ENCODE data around the gene PDIK1L. TPM values are rescaled to one million over a fixed set of nuclear protein-coding genes. Genes with fewer than 3 reads are reported as not detected.

The PDIK1L gene
- total and polyA plus RNA-seq, 9 of the 15 experiments (the other 6 are each of a cell fraction or from before 2014, with no cell fraction given), result 12.8 to 30.2 (median 21.5) TPM

DNA sequence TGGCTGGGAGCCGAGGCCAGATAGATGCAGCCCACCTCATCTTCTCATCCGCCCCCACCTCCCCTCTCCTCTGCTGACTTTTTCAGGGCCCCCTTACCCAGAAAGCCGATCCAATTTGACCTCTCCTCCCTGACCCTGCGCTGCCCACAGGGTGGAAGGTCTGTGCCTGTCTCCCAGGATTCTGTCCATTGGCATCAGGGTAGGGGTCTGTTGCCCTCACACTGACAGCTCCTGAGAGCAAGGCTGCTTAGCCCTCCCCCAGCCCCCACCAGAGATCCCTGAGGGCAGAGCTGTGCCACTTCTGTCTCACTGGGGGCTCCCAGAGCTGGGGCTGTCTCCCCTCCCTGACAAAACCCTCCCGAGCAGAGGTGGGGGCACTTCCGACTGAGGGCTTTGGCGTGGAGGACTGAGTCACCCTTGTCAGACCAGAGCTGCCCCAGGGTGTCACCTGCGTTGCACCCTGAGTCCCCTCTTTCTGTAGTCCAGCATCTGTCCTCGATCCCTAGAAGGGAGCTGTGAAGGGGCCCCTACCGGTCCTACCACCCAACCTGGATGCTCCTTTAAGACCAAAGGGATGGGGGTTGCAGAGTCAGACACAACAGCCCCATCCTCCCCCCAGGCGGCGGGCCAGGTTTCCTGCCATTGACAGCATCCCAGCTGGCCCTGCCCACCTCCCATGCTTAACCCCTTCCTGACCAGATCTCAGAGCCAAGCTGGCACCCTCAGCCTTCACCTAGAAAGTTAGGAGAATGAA lies 44.8 kb downstream of the PDIK1L start:
- Histone ChIP-seq H3K9ac (ENCODE audit: insufficient read depth in 1 of 2, low read depth in 2 of 2, low read length in 2 of 2) (peak overlapping the region in 1 of 2 experiments; percentile 76; a peak in 2 of 4 replicates), H3K36me3 (ENCODE audit: control insufficient read depth, insufficient read depth, low read length) (no peaks in the 10 kb centered on the region), H3K27me3 (ENCODE audit: control insufficient read depth in 2 of 2, insufficient read depth in 2 of 2, low read length in 2 of 2) (no peaks in the 10 kb centered on the region), H3K4me2 (ENCODE audit: insufficient read depth, low read length) (no peak overlapping the region), H3K9me3 (replicated peaks; ENCODE audit: control insufficient read depth, insufficient read depth, low read depth, low read length) (no peaks in the 10 kb centered on the region), H3K4me1 (replicated peaks in 1 of 2; ENCODE audit: control insufficient read depth in 2 of 2, insufficient read depth in 2 of 2, low read length in 2 of 2) (peaks cover 18 to 45% of the 10 kb centered on the region in 2 experiments), H2AFZ (ENCODE audit: low read depth, low read length) (peak overlapping the region; percentile 36; the same call in 1 of the 2 replicates), H4K20me1 (replicated peaks; ENCODE audit: control insufficient read depth, insufficient read depth, low read length) (no peaks in the 10 kb centered on the region), H3K9me1 (ENCODE audit: control insufficient read depth, insufficient read depth, low read length) (no peaks in the 10 kb centered on the region), H3K79me2 (ENCODE audit: control insufficient read depth, insufficient read depth, low read length) (no peaks in the 10 kb centered on the region; the same call in 2 of the 3 replicates), H3K4me3 (no peak overlapping the region), H3K27ac (ENCODE audit: extremely low read depth, low read depth, low read length) (no peak overlapping the region)
- BruUV-seq (replicated peaks), result no TSS peak
- intact Hi-C loops (cut with micrococcal nuclease) (no loop called here), in situ Hi-C loops (cut with MboI) (no loop called here)
- peak; percentile 32 for FAIRE-seq
- POLR2A ChIA-PET, result interaction anchor here (0.6 to 2.7 kb wide), 13 partner anchors 9 to 47 kb away, joined by 3 to 13 read pairs (median 6); partner anchors contain the start of gene ZNF593OS
- TF ChIP-seq NFIC (IDR thresholded peaks at IDR 0.05) (no peak), POLR3A (IDR thresholded peaks at IDR 0.05; ENCODE audit: borderline replicate concordance, extremely low read depth, insufficient read depth, insufficient read length) (no peak), TEAD4 (IDR thresholded peaks at IDR 0.05; ENCODE audit: low read length) (no peak), TEAD4 (CRISPR knock-in tag; IDR thresholded peaks at IDR 0.05; ENCODE audit: borderline replicate concordance) (no peak), L3MBTL2 (IDR thresholded peaks at IDR 0.05) (no peak), CC2D1A (IDR thresholded peaks at IDR 0.05) (no peak), SNRNP70 (optimal IDR thresholded peaks at IDR 0.05; ENCODE audit: low read depth, low read length) (no peak), BMI1 (IDR thresholded peaks at IDR 0.05; ENCODE audit: low read length) (no peak), SMAD4 (CRISPR knock-in tag; conservative IDR thresholded peaks at IDR 0.05) (0 out of 2 replicates have a peak, but pooled peaks have one; percentile 15), JUN (IDR thresholded peaks at IDR 0.05; ENCODE audit: borderline replicate concordance, low read depth, low read length) (no peak), JUN (CRISPR knock-in tag; IDR thresholded peaks at IDR 0.05; ENCODE audit: borderline replicate concordance) (0 out of 2 replicates have a peak, but pooled peaks have one; percentile 49), ZBTB7A (IDR thresholded peaks at IDR 0.05; ENCODE audit: borderline replicate concordance, control insufficient read depth, low read depth, low read length) (0 out of 2 replicates have a peak, but pooled peaks have one; percentile 19)
- TF ChIP-seq, protein P1, sequence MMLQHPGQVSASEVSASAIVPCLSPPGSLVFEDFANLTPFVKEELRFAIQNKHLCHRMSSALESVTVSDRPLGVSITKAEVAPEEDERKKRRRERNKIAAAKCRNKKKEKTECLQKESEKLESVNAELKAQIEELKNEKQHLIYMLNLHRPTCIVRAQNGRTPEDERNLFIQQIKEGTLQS (IDR thresholded peaks at IDR 0.05), result peak; percentile 45; the same call in 1 of the 2 replicates
- TF ChIP-seq, protein P1 (CRISPR knock-in tag; conservative IDR thresholded peaks at IDR 0.05), result no peak
- TF ChIP-seq, protein P2, sequence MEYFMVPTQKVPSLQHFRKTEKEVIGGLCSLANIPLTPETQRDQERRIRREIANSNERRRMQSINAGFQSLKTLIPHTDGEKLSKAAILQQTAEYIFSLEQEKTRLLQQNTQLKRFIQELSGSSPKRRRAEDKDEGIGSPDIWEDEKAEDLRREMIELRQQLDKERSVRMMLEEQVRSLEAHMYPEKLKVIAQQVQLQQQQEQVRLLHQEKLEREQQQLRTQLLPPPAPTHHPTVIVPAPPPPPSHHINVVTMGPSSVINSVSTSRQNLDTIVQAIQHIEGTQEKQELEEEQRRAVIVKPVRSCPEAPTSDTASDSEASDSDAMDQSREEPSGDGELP (CRISPR knock-in tag; IDR thresholded peaks at IDR 0.05; ENCODE audit: borderline replicate concordance), result peak; percentile 75
- TF ChIP-seq, protein P3, sequence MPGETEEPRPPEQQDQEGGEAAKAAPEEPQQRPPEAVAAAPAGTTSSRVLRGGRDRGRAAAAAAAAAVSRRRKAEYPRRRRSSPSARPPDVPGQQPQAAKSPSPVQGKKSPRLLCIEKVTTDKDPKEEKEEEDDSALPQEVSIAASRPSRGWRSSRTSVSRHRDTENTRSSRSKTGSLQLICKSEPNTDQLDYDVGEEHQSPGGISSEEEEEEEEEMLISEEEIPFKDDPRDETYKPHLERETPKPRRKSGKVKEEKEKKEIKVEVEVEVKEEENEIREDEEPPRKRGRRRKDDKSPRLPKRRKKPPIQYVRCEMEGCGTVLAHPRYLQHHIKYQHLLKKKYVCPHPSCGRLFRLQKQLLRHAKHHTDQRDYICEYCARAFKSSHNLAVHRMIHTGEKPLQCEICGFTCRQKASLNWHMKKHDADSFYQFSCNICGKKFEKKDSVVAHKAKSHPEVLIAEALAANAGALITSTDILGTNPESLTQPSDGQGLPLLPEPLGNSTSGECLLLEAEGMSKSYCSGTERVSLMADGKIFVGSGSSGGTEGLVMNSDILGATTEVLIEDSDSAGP (CRISPR knock-in tag; IDR thresholded peaks at IDR 0.05), result 0 out of 2 replicates have a peak, but pooled peaks have one; percentile 23
- 27% methylated on average over 11 of the region's 12 CpGs for WGBS (ENCODE audit: insufficient coverage, low coverage, missing lambda C conversion rate)
- CTCF ChIA-PET (ENCODE audit: low intra/inter-chr PET ratio), result no interaction called here
- DNase-seq (ENCODE audit: extremely low read depth in 1 of 4, low spot score in 3 of 4), result peak in 2 of 4 experiments; percentile 36 to 46
- peak; percentile 7; the same call in 2 of the 3 replicates for ATAC-seq
